ENCODE data around the gene RAB6C.
"Not testable (repeated sequence)": the region's sequence is repeated elsewhere in the genome, so short reads cannot be mapped to it uniquely, and the experiment has no call there.

RAB6C gene

GRCh38 chr2:129996657-129997237 lies 17.3 kb downstream of the RAB6C start:
- not testable (repeated sequence) for DNase-seq (ENCODE audit: low read depth)

GRCh38 chr2:129998771-129999170 lies 19.3 kb downstream of the RAB6C start:
- not testable (repeated sequence) for DNase-seq (ENCODE audit: low read depth)

- DNase-seq (ENCODE audit: low read depth) = not testable (repeated sequence)
These were observed 26.4 kb downstream of the RAB6C start for GRCh38 chr2:130005862-130006261.

- DNase-seq (ENCODE audit: low read depth) = not testable (repeated sequence)
These were observed 37.2 kb downstream of the RAB6C start for GRCh38 chr2:130016701-130017100.

- DNase-seq (ENCODE audit: low read depth) = no peak
These were observed 39.9 kb downstream of the RAB6C start for GRCh38 chr2:130019402-130019801.

- DNase-seq (ENCODE audit: low read depth) = not testable (repeated sequence)
These were observed 40.6 kb downstream of the RAB6C start for GRCh38 chr2:130020069-130020468.

GRCh38 chr2:130025931-130026330 lies 46.5 kb downstream of the RAB6C start:
- not testable (repeated sequence) for DNase-seq (ENCODE audit: low read depth)
